GM12878 (cell line): ENCODE results near the gene PRSS33. TPM values are rescaled to one million over a fixed set of nuclear protein-coding genes. Genes with fewer than 3 reads are reported as not detected.
A peak's percentile ranks its signal among the peaks of the same experiment; 100 is the strongest.

Experiments used
- ATAC-seq: fragments of 200-7000 bp; cut with Tn5 transposase; 3 replicates; pipeline ENCODE4 v1.9.1; 2020; ENCODE audit warnings: mild to moderate bottlenecking, moderate library complexity
- BruUV-seq: library from RNA; stranded (reverse); fragments of 400-500 nt; replicated peaks from 2 replicates; lab custom pipeline; 2021; lab: Mats Ljungman, UMichigan
- CTCF ChIA-PET: fragments of 300-600 bp; sonication (Branson Sonifier 250); formaldehyde crosslinking; extraction: SDS; loops from one replicate; lab custom pipeline; 2021; ENCODE audit warnings: inconsistent platforms; lab: Yijun Ruan, JAX
- POLR2A ChIA-PET: fragments of 350-600 bp; formaldehyde crosslinking; extraction: SDS; loops from one replicate; lab custom pipeline; 2021; ENCODE audit warnings: inconsistent platforms; lab: Charles Lee
- RAD21 ChIA-PET: fragments of 300-600 bp; sonication (Branson Sonifier 250); formaldehyde crosslinking; loops from one replicate; lab custom pipeline; 2023; ENCODE audit warnings: antibody characterized with exemption; ENCODE audit not compliant: unreplicated experiment; lab: Charles Lee
- SMC1A ChIA-PET: fragments of 300-600 bp; sonication (Branson Sonifier 250); formaldehyde crosslinking; loops from one replicate; lab custom pipeline; 2023; ENCODE audit not compliant: unreplicated experiment, uncharacterized antibody; lab: Charles Lee
- DNase-seq: peaks from one replicate; pipeline ENCODE4 v3.0.0-alpha.2; 2011; ENCODE audit warnings: low read depth, low spot score
- FAIRE-seq: peaks from 3 replicates; lab custom pipeline; 2011; peaks lifted over from hg19 to GRCh38; lab: Jason Lieb, UNC
- H2AFZ ChIP-seq: 2 replicates; pipeline ENCODE4 v1.6.0; 2011; ENCODE audit warnings: low read depth, low read length, control low read depth; ENCODE audit not compliant: control insufficient read depth
- H3K27ac ChIP-seq: 2 replicates; pipeline ENCODE4 v1.5.1; 2011; ENCODE audit warnings: control low read depth; ENCODE audit not compliant: control insufficient read depth, insufficient read depth
- H3K27me3 ChIP-seq, 2 experiments: replicated peaks in 1 of 2; 2 replicates each; pipeline versions ENCODE4 v1.6.0 to v1.6.1; 2011; ENCODE audit warnings: low read length in 1 of 2; ENCODE audit not compliant: control insufficient read depth in 2 of 2, insufficient read depth in 2 of 2
- H3K36me3 ChIP-seq, 2 experiments: 2 replicates each; pipeline ENCODE4 v1.5.1; 2011; ENCODE audit warnings: low read length in 1 of 2; ENCODE audit not compliant: control insufficient read depth in 2 of 2, insufficient read depth in 2 of 2
- H3K4me1 ChIP-seq: 2 replicates; pipeline ENCODE4 v1.6.1; 2011; ENCODE audit warnings: mild to moderate bottlenecking, low read length, moderate library complexity, mixed read lengths; ENCODE audit not compliant: control insufficient read depth, insufficient read depth
- H3K4me2 ChIP-seq: 2 replicates; pipeline ENCODE4 v1.6.0; 2011; ENCODE audit warnings: control low read depth; ENCODE audit not compliant: control insufficient read depth, insufficient read depth
- H3K4me3 ChIP-seq: fragments of 200-600 bp; sonication (generic); 2 replicates; pipeline ENCODE4 v1.5.1; 2016
- H3K79me2 ChIP-seq: 2 replicates; pipeline ENCODE4 v1.6.0; 2011; ENCODE audit warnings: low read length; ENCODE audit not compliant: control insufficient read depth, insufficient read depth
- H3K9ac ChIP-seq: 2 replicates; pipeline ENCODE4 v1.8.0; 2011; ENCODE audit warnings: low read length, control low read depth, mixed read lengths; ENCODE audit not compliant: control insufficient read depth, insufficient read depth
- H3K9me3 ChIP-seq: replicated peaks from 3 replicates; pipeline ENCODE4 v1.5.1; 2011; ENCODE audit warnings: mild to moderate bottlenecking, low read length; ENCODE audit not compliant: control insufficient read depth, insufficient read depth
- H4K20me1 ChIP-seq: 2 replicates; pipeline ENCODE4 v1.6.0; 2011; ENCODE audit not compliant: control insufficient read depth, insufficient read depth
- ELK1 ChIP-seq: IDR thresholded peaks from 2 replicates; pipeline ENCODE4 v1.6.1; 2012; ENCODE audit warnings: low read depth, low read length, improper control_type of control experiment
- ETV6 ChIP-seq, 2 experiments: fragments of 450-650 bp in 1 of 2; IDR thresholded peaks in 1 of 2; conservative IDR thresholded peaks in 1 of 2; 2 replicates each; pipeline ENCODE4 v1.6.1; 2014; ENCODE audit warnings: antibody characterized with exemption in 1 of 2, borderline replicate concordance in 1 of 2, low read depth in 1 of 2, mild to moderate bottlenecking in 1 of 2, moderate library complexity in 1 of 2
- MTA2 ChIP-seq: fragments of 450-650 bp; IDR thresholded peaks from 2 replicates; pipeline ENCODE4 v1.6.1; 2016; ENCODE audit warnings: low read depth, mild to moderate bottlenecking, moderate library complexity
- NFIC ChIP-seq: IDR thresholded peaks from 2 replicates; pipeline ENCODE4 v1.6.1; 2012; ENCODE audit warnings: low read depth, mild to moderate bottlenecking, inconsistent platforms, low read length, moderate library complexity
- NFXL1 ChIP-seq: fragments of 450-650 bp; IDR thresholded peaks from 2 replicates; pipeline ENCODE4 v1.6.1; 2017; ENCODE audit warnings: antibody characterized with exemption, mild to moderate bottlenecking, borderline replicate concordance
- PML ChIP-seq: IDR thresholded peaks from 2 replicates; pipeline ENCODE4 v1.6.1; 2012; ENCODE audit warnings: low read length, inconsistent platforms
- POLR2A ChIP-seq: IDR thresholded peaks from 2 replicates; pipeline ENCODE4 v1.6.1; 2011; ENCODE audit warnings: low read depth, mild to moderate bottlenecking, low read length
- RAD21 ChIP-seq: IDR thresholded peaks from 2 replicates; pipeline ENCODE4 v1.6.1; 2011; ENCODE audit warnings: mild to moderate bottlenecking, low read depth, low read length, moderate library complexity; ENCODE audit not compliant: insufficient read depth
- SMAD1 ChIP-seq: fragments of 450-650 bp; IDR thresholded peaks from 2 replicates; pipeline ENCODE4 v1.6.1; 2018; ENCODE audit warnings: mild to moderate bottlenecking, low read depth; ENCODE audit not compliant: partially characterized antibody
- SMC3 ChIP-seq: IDR thresholded peaks from 2 replicates; pipeline ENCODE4 v1.6.1; 2011; ENCODE audit warnings: low read length, improper control_type of control experiment, borderline replicate concordance
- SRF ChIP-seq, 2 experiments: IDR thresholded peaks; 2 replicates each; pipeline ENCODE4 v1.6.1; 2011; ENCODE audit warnings: low read depth in 2 of 2, low read length in 2 of 2, mild to moderate bottlenecking in 1 of 2, moderate library complexity in 1 of 2
- ZBTB4 ChIP-seq: fragments of 450-650 bp; formaldehyde crosslinking; IDR thresholded peaks from 2 replicates; pipeline ENCODE4 v1.4.0; 2022; ENCODE audit warnings: mild to moderate bottlenecking, moderate library complexity
- ZNF217 ChIP-seq: fragments of 450-650 bp; IDR thresholded peaks from 2 replicates; pipeline ENCODE4 v1.6.1; 2017; ENCODE audit warnings: antibody characterized with exemption, mild to moderate bottlenecking
- WGBS: methylation state at CpG from one replicate; pipeline ENCODE4 v1.1.6; 2016; ENCODE audit warnings: low lambda C conversion rate; ENCODE audit not compliant: insufficient replicate concordance, insufficient coverage; ENCODE audit errors: missing lambda C conversion rate; 5-methylcytosine and 5-hydroxymethylcytosine counted together
- in situ Hi-C: fragments of 300-500 bp; cut with MboI; formaldehyde crosslinking; loops from 9 replicates; pipeline ENCODE4 v1.14.3; 2018; ENCODE audit warnings: mixed read lengths
- intact Hi-C: fragments of 100-400 bp; cut with micrococcal nuclease; formaldehyde crosslinking; loops from one replicate; pipeline ENCODE4 v1.14.2; 2022; ENCODE audit not compliant: unreplicated experiment
- polyA plus RNA-seq, 11 experiments: library from polyadenylated mRNA; depleted of rRNA in 4 of 11; unstranded in 6 of 11; stranded (reverse) in 5 of 11; fragments of >200 nt; fragmentation: Nextera tagmentation in 4 of 11; fragmentation: Illumina TruSeq in 1 of 11; extraction: Ambion mirVana in 4 of 11; extraction: Trizol in 1 of 11; gene quantifications; 1 replicate in 1 of 11; 2 replicates in 10 of 11; pipeline versions ENCODE4 v1.2.1 to v1.2.3, GENCODE V29; 2011 to 2016; ENCODE audit warnings: inconsistent platforms in 2 of 11, missing spikeins in 2 of 11, low read depth in 1 of 11
- total RNA-seq, 4 experiments: library from RNA; depleted of rRNA in 3 of 4; stranded (reverse); fragments of >200 nt in 3 of 4; fragmentation: Illumina TruSeq in 1 of 4; extraction: Trizol in 1 of 4; gene quantifications; 2 replicates each; pipeline versions ENCODE4 v1.2.1 to v1.2.3, GENCODE V29; 2013 to 2021

PRSS33 gene
- total and polyA plus RNA-seq, 10 of the 15 experiments (the other 5 are each of a cell fraction or from before 2014, with no cell fraction given): not detected

- H3K36me3 ChIP-seq: no peaks in the 10 kb centered on the region
- H3K9me3 ChIP-seq: no peaks in the 10 kb centered on the region
- no peak overlapping the region for H3K27ac ChIP-seq
- no peak for TF ChIP-seq ETV6 (conservative IDR thresholded peaks at IDR 0.05 in 1 of 2, IDR thresholded peaks at IDR 0.05 in 1 of 2; ENCODE audit: borderline replicate concordance in 1 of 2, low read depth in 1 of 2)
- peak; percentile 30 for TF ChIP-seq POLR2A
- no peak for TF ChIP-seq ZNF217
- TF ChIP-seq NFXL1: no peak
- no peaks in the 10 kb centered on the region for H3K79me2 ChIP-seq
- no peak overlapping the region for H3K4me2 ChIP-seq
- WGBS: 31% methylated on average over 8 of the region's 8 CpGs
- no peak overlapping the region for H3K4me3 ChIP-seq
- no peaks in the 10 kb centered on the region for H3K27me3 ChIP-seq
- in situ Hi-C loops (no loop called here), intact Hi-C loops (no loop called here)
- POLR2A ChIA-PET: interaction anchor here (0.5 kb wide), 1 partner anchor 202 kb away, joined by 3 read pairs; no protein-coding TSS in a partner anchor
- ATAC-seq (peak; percentile 62), FAIRE-seq (no peak), DNase-seq (no peak)
- no peaks in the 10 kb centered on the region; the same call in 1 of the 2 replicates for H4K20me1 ChIP-seq
- CTCF ChIA-PET: no interaction called here
- SMC1A ChIA-PET: no interaction called here
- H3K4me1 ChIP-seq: no peaks in the 10 kb centered on the region
- BruUV-seq: no TSS peak
- RAD21 ChIA-PET: no interaction called here
- no peak overlapping the region for H2AFZ ChIP-seq
- no peak overlapping the region for H3K9ac ChIP-seq
These were observed 47.5 kb downstream of the PRSS33 start for GRCh38 chr16:2739625-2740430.

- no peaks in the 10 kb centered on the region for H4K20me1 ChIP-seq
- FAIRE-seq (no peak), DNase-seq (no peak), ATAC-seq (no peak)
- ChIA-PET POLR2A (no interaction called here), CTCF (no interaction called here), SMC1A (no interaction called here), RAD21 (no interaction called here)
- H3K4me2 ChIP-seq: no peak overlapping the region
- H2AFZ ChIP-seq: no peak overlapping the region
- H3K79me2 ChIP-seq: no peaks in the 10 kb centered on the region
- no peak overlapping the region for H3K27ac ChIP-seq
- H3K36me3 ChIP-seq: no peaks in the 10 kb centered on the region
- no peaks in the 10 kb centered on the region for H3K9me3 ChIP-seq
- in situ Hi-C loops: no loop called here
- WGBS: 30% methylated on average over 5 of the region's 5 CpGs
- H3K27me3 ChIP-seq: no peaks in the 10 kb centered on the region
- no peaks in the 10 kb centered on the region for H3K4me1 ChIP-seq
- no peak overlapping the region for H3K9ac ChIP-seq
- BruUV-seq: no TSS peak
- no peak overlapping the region for H3K4me3 ChIP-seq
- intact Hi-C loops: no loop called here
- TF ChIP-seq MTA2 (no peak), RAD21 (no peak), SMAD1 (no peak), ZBTB4 (CRISPR knock-in tag) (no peak), NFIC (no peak), SRF (IDR thresholded peaks at IDR 0.05; ENCODE audit: low read depth in 2 of 2, low read length in 2 of 2) (no peak), POLR2A (no peak), ELK1 (no peak), SMC3 (no peak), PML (no peak)
These were observed 48.7 kb downstream of the PRSS33 start for GRCh38 chr16:2738615-2739014.
